GM19395 (cell line): ENCODE measurements around the gene PABPC1L.
"Not testable (repeated sequence)": the region's sequence is repeated elsewhere in the genome, so short reads cannot be mapped to it uniquely, and the experiment has no call there.

Experiments used
- ATAC-seq: cut with Tn5 transposase; IDR thresholded peaks from one replicate; pipeline ENCODE4 v1.9.1; 2021; ENCODE audit warnings: mild to moderate bottlenecking, moderate library complexity; ENCODE audit not compliant: unreplicated experiment

PABPC1L gene

GRCh38 chr20:44909872-44910689, at the start of gene PABPC1L:
PABPC1L (plus strand) TSS chr20:44910060; CDS start chr20:44910144, 84 bp downstream.
- ATAC-seq: peak; percentile 81

DNA sequence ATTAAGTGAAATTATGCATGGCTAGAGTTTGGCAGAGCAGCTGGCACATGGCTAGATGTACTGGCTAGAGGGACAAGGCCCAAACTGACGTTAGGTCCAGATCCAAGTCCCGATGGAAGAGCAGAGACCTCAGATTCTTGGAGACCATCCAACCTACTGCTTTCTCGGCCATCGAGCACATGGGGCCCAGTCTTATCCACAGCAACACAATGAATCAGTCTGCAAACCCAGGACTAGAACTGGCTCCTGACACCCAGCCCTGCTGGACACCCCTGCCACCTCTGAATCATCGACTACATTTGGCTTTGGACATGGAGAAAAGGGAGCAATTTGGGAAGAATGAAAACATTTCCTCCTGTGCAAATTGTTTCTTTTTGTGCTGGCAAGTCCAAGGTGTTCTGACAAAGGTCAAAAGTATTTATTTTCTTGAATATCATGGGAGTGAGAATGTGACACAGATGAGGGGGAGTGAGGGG, 48.3 kb upstream of the PABPC1L start:
- no peak for ATAC-seq

GRCh38 chr20:44862286-44862685, 47.6 kb upstream of the PABPC1L start:
- no peak for ATAC-seq

- ATAC-seq: not testable (repeated sequence)
Measured at GRCh38 chr20:44863365-44864084, 46.3 kb upstream of the PABPC1L start.

GRCh38 chr20:44864493-44864892, 45.4 kb upstream of the PABPC1L start:
- not testable (repeated sequence) for ATAC-seq

- no peak for ATAC-seq
Measured at GRCh38 chr20:44866703-44867335, 43.0 kb upstream of the PABPC1L start.

- ATAC-seq: no peak
Measured at GRCh38 chr20:44869471-44869870, 40.4 kb upstream of the PABPC1L start.

DNA sequence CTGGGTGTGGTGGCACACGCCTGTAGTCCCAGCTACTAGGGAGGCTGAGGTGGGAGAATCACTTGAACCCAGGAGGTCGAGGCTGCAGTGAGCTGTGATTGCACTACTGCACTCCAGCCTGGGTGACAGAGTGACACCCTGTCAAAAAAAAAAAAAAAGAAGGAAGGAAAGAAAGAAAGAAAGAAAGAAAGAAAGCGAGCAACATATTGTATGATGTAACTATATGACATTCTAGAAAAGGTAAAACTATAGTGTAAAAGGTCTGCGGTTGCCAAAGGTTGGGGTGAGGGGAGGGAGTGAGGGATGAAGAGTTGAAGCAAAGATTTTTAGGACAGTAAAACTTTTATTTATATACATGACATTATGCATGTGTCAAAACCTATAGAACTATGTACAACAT, 27.5 kb upstream of the PABPC1L start:
- ATAC-seq: not testable (repeated sequence)

GRCh38 chr20:44883214-44883902, 26.5 kb upstream of the PABPC1L start:
- ATAC-seq: no peak

GRCh38 chr20:44884907-44885391, 24.9 kb upstream of the PABPC1L start:
- ATAC-seq: no peak

- ATAC-seq: peak; percentile 90
Measured at GRCh38 chr20:44885392-44886265, 24.2 kb upstream of the PABPC1L start, which contains the start of gene YWHAB. YWHAB (plus strand) TSS chr20:44885705; CDS start chr20:44901534, 15,829 bp downstream.

DNA sequence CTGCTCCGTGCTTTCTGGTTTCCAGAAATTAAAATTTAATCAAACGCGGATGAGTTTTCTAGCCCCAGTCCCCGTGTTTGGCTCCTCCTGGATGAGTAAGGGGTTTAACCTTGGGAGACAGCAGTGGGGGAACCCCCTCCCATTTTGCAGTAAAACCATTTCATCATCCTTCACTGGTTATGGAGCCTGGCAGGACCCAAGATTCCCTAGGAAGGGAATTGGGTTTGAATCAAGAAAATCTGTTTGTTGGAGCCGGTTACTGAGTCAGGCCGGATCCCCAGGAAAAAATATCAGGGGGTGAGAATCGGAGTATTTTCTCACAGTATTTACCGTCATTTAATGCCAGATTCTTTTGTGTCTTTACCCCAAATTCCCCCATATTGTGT, 23.6 kb upstream of the PABPC1L start:
- no peak for ATAC-seq

DNA sequence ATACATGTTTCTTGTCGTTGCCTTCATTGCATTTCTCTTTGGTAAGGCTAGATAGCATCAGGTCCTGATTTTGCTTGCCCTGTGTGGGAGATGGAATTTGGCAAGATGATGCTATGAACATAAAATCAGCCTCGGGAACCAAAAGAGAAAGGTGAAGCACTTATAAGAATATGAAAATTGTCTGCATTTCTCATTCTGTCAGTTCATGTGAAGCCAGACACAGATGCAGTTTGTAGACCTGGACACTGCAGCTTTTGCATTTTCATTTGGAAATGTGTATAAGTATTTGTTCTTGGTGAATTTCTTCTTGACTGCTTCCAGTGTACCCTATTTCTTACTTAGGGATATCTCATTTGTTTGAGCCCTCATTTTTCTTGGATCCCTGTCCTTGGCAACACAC, 23.0 kb upstream of the PABPC1L start:
- no peak for ATAC-seq

GRCh38 chr20:44887466-44887865, 22.4 kb upstream of the PABPC1L start:
- ATAC-seq: no peak

GRCh38 chr20:44888226-44889103, 21.4 kb upstream of the PABPC1L start:
- no peak for ATAC-seq

GRCh38 chr20:44891826-44892225, 18.0 kb upstream of the PABPC1L start:
- ATAC-seq: no peak

DNA sequence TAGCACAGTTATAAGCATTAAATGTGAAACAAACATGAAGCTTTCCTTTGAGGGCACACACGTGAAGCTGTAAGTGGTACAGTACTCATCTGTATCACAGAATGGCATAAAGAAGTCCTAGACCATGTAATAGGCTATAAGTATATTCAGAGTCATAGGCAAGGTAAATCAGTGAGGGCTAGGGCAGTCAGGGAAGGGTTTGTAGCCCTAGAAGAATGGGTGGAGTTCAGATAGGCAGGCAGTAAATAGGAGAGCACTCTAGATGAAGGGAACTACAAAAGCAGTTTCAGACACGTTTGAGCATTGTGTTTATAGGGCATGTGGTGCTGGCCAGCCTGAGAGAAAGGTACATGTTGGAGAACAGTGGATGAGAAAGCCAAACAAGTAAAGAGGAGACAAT, 14.9 kb upstream of the PABPC1L start:
- no peak for ATAC-seq

- no peak for ATAC-seq
Measured at GRCh38 chr20:44896583-44896982, 13.3 kb upstream of the PABPC1L start.

DNA sequence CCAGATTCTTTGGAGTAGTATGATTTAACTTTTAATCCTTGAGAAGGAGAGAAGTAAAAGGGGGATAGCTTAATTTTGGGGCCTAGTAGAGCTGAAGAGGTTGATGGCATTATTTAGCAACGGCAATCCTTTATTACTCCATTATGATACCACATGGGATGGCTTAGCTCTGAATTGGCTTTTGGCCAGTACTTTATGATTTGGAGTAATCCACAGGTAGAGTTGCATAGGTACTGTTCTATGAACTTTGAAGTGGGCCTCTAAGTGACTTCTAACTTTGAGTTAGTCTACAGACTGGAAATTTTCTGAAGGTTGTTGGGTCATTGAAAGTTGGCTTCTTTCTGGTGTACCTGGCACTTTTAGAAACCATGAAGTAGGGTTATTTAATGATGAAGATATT, 12.7 kb upstream of the PABPC1L start:
- ATAC-seq: no peak
